Right renal pelvis (tissue), 4 donors: ENCODE measurements around the gene LMF1. TPM values are rescaled to one million over a fixed set of nuclear protein-coding genes. Genes with fewer than 3 reads are reported as not detected.
"Not testable (repeated sequence)": the region's sequence is repeated elsewhere in the genome, so short reads cannot be mapped to it uniquely, and the experiment has no call there.

Experiments
- DNase-seq, 4 donors: peaks; one replicate each; pipeline ENCODE4 v3.0.0-alpha.2; 2013; ENCODE audit warnings: low read depth in 4 of 4, low spot score in 3 of 4, missing footprints in 1 of 4
- polyA plus RNA-seq, 4 donors: library from polyadenylated mRNA; unstranded; fragments of 120-200 nt; gene quantifications; one replicate each; pipeline ENCODE4 v1.2.1, GENCODE V29; 2013; ENCODE audit not compliant: insufficient read length in 4 of 4

The LMF1 gene
- polyA plus RNA-seq, 4 donors = 14.2 to 19.9 (median 16.9) TPM

DNA sequence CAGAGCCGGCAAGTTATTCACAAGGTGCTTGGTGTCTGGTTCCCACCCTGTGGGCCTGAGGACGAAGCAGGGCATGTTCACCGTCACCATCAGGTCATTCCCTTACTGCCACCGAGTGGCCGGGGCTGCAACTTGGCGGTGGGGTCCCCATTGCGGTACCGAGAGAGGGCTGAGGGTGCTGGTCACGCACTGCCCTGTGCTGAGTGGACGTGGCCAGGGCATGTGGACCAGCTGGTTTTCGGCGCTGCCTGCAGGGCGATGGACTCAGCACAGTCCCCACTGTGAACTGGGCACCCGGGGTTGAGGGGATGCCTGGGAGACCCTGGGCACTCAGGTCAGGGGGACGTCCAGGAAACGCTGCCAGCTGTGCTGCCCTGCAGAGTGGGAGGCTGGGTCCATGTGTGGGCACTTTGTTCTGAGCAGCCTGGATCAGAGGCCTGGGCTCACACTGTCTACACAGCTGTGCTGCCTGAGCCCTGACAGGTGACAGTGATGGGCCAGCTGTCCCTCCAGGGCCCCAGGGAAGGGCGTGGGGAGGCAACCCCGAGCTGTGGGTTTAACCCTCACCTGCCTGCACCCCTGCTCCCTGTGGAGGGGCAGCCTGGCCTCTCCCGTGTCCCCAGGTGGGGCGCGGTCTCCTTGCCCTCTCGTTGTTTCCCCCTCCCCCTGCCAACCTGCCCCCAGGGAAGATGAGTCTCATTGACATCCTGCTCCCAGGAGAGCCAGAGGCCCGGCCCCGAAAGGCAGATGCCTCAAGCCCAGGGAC is 131.0 kb downstream of the LMF1 start:
- DNase-seq = no peak

DNA sequence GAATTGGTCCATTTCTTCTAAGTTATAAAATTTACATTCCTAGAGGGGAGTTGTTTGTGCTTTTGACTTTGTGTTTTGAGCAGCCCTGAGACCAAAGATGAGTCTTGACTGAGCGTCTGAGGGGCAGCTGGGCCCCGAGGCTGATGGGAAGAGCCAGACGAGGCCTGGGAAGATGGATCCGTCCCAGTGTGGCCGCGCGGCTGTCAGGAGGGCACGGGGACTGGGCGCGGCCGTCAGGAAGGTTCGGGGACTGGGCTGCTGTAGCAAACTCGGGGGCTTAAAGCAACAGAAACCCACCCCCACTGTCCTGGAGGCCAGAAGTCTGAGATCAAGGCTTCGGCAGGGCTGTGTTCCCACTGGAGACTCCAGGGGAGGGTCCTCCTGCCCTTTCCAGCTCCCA is 132.0 kb downstream of the LMF1 start:
- no peak for DNase-seq

DNA sequence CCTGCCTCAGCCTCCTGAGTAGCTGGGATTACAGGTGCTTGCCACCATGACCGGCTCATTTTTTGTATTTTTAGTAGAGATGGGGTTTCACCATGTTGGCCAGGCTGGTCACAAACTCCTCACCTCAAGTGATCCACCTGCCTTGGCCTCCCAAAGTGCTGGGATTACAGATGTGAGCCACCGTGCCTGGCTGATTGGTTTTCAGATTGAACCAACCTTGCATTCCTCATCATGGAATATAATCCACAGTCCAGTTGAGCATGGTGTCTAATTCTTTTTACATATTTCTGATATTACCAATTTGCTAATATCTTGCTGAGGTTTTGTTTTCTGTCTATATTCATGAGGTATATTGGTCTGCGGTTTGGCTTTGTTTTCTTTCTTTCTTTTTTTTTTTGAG is 134.0 kb downstream of the LMF1 start:
- not testable (repeated sequence) for DNase-seq

DNA sequence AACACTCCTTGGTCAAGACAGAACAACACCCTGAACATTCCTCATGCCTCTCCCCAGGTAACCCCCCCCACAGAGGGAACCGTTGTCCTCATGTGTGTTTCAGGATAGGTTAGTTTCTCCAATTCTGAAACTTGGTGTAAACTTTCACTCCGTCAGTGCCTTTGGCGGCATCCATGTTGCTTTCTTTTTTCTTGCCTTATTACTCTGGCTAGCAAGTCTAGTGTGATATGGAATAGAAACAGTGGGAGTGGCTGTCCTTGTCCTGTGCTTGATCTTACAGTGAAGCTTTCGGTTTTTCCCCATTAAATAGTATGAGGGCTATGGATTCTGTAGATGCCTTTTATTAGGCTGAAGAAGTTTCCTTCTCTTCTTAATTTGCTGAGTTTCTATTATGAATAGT is 134.6 kb downstream of the LMF1 start:
- no peak for DNase-seq

- DNase-seq = no peak
Observed at GRCh38 chr16:835373-835772, 135.4 kb downstream of the LMF1 start.

DNA sequence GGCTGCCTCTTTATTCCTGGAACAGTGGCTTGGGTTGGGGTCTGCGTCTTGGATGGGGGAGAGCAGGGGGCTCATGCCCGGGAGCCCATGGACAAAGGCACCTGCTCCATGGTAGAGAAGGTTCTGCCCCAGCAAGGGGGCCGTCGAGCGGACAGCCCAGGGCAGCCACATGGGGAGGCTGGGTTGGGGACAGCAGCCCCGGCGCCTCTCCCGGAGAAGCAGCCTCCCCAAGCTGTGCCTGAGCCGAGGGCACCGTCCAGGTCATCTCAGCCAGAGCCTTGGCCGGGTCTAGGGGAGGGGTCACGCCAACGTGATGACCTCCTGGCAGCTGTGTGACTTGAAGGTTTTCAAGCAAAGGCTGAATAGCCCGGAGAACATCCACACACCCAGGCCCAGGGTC is 137.4 kb downstream of the LMF1 start:
- DNase-seq = no peak

GRCh38 chr16:832652-833336 is 138.0 kb downstream of the LMF1 start:
- DNase-seq = no peak

DNA sequence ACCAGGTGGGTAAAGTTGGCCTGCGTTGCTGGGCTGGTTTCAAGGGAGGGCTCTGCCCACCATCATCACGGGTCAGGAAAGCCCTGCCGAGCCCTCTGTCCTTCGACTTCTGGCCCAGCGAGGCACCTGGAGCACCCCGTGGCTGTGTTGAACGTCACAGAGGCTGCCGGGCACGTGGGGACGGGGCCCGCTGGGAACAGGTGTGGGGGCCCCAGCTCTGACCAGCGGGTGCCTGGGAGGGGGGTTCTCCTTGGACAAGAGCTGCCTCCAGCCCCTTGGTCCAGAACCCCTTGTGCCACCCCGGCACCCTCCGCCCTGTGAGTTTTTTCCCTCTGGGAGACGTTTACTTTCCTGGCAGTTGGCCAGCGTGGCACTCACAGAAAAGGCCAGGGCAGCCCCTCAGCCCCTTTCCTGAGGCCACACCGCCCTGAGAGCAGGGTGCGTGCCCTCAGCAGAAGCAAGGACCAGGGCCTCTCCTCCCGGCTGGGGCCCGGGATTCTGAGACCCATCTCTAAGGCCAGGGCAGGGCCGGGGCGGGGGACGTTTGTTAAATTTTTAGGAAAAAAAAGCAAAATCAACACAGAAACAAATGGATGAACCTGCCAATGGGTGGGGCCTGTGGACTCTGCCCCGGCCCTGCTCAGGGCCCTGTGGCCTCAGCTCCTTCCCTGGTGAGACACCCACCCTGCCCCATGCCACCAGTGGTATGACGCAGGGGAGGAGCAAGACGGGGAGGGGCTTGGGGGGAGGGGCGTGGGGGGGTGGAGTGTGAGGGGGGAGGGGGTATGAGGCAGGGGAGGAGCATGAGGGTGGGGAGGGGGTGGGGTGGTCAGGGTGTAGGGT is 139.0 kb downstream of the LMF1 start:
- no peak for DNase-seq

- no peak for DNase-seq
Observed at GRCh38 chr16:830871-831570, 139.8 kb downstream of the LMF1 start.

DNA sequence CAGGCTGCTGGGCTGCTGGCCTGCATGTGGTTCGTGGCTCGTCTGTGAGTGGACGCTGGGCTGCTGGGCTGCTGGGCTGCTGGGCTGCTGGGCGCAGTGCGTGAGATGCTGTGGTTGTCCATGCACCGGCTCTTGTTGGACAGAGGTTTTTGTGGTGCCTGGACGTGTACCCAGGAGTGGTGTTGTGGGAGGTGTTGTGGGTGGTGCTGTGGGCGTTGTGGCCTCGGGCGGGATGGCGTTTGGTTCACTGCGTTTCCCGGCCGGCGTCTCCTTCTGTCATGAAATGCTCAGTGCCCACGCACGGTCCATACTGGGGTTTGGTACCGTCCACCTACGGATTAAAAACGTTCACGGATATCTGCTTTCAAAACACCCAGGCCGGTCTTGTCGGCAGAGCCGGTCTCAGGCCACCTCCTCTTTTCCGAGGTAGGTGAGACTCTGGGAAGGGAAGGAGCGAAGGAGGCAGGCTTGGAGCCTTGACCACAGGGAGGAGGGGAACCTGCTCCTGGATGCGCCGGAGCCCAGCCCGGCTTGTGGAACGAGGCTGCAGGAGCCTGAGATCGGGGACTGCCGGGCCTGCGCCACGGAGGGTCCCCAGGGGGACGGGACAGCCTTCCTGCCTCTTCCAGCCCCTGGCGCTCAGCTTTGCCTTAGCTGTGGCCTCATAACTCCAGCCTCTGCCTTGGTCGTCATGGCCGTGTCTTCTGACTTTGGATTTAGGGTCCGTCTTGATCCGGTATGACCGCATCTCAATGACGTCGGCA is 140.5 kb downstream of the LMF1 start:
- DNase-seq = no peak

- DNase-seq = no peak
Observed at GRCh38 chr16:828891-829290, 141.9 kb downstream of the LMF1 start.

DNA sequence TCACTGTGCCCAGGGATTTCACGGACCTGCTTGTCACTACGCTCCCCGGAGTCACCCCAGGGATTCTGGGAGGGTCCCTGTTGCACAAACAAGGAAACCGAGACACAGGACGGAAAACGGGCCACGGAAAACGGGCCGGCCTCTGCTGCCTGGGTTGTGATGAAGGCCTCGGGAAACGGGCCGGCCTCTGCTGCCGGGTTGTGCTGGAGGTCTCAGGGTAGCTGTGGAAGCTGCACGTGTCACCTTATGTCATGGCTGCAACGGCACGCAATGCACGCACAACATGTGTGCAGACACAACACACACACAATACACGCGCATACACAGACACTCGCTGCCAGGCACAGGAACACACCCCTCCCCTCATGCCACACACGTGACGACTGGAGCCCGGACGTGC is 143.3 kb downstream of the LMF1 start:
- DNase-seq = no peak

DNA sequence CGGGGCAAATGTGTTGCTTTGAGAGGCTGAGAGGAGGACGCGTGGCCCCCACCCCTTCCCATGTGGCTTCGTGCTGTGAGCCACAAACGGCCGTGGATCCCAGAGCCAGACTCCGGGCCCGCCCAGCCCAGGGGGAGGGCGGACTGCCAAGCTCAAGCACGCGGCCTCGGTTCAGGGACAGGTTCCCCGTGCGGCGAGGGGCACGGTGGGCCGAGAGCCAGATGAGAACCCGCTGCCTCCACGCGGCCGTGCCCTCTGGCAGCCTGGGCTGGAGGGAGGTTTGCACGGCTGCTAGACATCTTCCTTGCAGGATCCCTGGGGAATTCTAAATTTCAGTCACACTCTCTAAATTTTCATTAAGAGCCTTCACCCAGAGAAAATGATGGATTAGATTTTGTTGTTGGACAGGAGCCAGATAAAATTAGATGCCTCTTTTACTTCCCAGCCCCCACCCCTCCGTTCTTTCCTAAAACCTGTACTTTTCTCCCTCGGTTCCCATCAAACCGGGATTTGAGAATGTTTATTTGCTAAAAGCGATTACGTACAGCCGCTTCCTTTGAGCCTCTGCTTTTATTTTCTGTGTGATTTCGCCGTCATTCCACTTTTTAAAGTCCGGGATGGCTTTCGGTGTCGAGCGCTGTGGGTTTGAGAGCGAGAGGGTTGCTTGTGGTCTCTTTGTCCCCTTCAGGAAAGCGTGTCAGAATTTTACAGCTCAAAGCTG is 145.3 kb downstream of the LMF1 start:
- no peak for DNase-seq

DNA sequence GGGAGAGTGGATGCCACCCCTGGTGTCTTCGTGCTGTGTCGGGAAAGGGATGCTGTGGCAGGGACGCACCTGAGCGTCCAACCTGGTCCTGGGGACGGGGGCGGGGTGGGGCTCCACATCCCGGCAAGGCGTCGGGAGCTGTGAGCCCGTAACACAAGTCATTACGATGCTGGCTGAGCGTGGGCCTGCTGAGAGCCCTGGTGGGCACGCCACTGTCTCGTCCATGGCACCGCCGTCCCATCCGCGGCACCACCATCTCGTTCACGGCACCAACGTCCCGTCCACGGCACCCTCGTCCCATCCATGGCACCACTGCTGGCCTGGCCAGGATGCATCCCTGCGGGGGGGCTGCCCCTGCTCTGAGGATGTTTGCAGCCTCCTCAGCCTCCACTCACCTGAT is 146.2 kb downstream of the LMF1 start:
- DNase-seq = no peak

DNA sequence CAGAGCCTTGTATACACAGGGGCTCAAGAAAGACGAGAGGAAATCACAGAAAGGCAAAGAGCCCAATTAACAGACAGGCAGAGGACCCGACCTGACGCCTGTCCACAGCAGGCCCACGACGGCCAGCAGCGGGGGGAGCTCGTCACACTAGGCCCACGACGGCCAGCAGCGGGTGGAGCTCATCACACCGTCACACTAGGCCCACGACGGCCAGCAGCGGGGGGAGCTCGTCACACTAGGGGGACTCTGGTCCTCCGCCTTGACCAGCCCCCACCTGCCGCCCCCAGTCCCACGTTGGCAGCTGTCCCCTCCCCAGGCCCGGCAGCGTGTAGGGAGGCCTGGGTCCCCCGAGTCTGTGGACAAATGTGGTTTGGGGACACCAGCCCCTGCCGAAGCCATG is 146.6 kb downstream of the LMF1 start:
- DNase-seq = no peak

- DNase-seq = no peak
Observed at GRCh38 chr16:822909-823297, 147.9 kb downstream of the LMF1 start.

DNA sequence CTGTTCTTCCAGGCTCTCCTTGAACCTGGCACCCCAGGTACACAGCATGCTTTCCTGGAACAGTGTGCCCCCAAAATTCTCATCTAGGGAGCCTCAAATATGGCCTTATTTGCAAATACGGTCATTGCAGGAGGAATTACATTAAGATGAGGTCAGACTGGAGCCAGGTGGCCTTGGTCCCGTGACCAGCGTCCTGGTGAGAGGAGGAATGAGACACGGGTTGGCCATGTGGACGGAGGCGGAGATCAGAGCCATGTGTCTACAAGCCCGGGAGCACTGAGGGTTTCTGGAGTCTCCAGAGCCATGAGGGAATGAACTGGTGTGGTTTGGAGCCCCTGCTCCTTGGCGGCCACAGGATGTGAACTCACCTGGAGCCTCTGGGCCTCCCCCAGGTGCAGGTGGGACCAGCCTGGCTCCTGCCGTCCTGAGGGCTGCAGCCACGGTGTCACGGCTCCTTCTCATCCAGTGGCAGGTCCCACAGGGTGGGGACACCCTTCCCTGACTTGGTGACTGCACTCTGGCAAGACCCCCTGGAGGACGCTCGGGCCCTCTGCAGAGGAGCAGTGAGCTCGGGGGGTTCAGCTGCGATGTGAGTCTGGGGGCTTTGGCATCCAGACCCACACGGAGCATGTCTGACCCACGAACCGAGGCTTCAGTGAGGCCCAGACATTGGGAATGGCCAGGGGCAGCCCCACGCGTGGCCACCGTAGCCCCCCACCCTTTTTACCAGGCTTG is 148.4 kb downstream of the LMF1 start:
- no peak for DNase-seq

DNA sequence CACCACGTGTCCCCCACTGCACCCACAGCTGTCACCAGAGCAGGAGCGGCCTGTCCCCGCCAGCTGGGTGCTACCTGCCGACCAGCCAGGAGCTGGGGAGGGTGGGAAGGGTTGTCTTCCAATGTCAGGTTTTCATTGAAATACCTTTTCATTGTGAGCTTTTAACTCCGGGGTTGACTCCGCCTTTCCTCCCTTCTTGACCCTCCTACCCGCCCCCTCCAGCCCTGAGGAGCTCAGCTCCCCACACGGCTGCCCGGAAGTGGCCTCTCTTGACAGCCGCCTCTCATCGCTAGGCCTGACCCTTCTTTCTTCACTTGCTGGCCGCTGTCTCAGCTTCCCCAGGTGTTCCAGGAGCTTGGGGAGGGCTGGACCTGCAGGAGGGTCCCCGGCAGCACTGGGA is 149.0 kb downstream of the LMF1 start:
- DNase-seq = no peak

DNA sequence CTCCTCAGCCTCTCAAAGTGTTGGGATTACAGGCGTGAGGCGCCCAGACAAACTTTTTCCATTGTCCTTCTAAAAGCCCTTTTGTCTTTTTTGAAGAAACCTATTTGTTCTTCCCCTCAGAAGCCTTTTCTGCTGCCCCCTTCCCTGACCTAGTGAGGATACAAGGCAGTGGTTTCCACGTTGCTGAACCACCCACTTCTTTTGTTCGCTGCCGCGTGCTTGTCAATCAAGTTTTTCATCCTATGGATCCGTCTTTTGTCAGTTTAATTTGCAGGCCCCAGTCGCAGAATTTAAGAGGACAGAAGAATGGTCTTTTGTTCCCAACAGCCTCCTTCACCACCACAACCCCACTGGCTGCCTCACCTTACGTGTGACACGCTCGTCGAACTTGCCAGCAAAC is 150.0 kb downstream of the LMF1 start:
- no peak for DNase-seq
